IPS-NIHi7 (cell line): Measurements from ENCODE around the gene DCTN4.

ENCODE experiments used
- DNase-seq: peaks from one replicate; pipeline ENCODE4 v3.0.0; 2012; ENCODE audit warnings: mixed read lengths; ENCODE audit errors: extremely low spot score

Gene DCTN4

DNA sequence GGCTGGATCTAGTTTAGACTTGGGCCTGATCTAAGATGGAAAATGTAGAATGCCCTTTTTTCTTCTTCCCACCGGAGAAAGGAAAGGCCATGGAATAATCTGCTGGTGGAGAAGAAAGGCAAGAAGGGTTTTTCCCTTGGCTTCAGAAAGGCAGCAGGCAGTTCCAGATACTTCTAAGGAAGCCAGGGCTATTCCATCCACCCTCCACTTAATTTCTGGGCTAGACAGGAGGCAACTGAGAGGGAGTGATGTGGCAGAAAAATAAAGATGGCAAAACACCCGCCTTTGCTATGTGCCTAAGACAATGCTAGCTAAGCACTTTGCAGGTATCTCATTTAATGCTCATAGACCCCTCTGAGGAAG is 87.9 kb downstream of the DCTN4 start:
- DNase-seq, result no peak

DNA sequence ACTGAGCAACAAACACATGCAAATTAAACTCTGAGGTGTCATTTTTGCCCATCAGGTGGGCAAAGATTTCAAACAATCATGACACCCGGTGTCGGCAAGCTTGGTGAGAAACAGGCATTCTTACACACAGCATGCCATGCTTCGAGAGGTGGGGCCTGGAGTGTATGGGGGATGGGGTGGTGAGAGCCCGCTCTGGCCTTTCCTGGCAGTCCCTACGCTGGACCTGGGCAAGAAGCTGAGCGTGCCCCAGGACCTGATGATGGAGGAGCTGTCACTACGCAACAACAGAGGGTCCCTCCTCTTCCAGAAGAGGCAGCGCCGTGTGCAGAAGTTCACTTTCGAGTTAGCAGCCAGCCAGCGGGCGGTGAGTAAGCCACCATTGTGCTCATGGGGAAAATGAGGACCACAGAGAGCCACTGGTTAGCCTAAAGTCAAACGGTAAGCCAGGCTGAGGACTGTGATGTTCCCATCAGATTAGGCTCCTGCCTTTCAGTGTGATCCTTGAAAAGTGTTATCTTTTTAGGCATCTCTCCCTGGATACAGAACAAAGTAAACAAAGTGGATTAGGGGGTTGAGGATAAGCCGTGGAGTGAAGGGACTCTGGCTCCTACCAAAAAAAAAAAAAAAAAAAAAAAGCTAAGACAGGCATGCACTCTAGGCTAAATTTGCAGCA is 88.4 kb downstream of the DCTN4 start:
- no peak for DNase-seq

DNA sequence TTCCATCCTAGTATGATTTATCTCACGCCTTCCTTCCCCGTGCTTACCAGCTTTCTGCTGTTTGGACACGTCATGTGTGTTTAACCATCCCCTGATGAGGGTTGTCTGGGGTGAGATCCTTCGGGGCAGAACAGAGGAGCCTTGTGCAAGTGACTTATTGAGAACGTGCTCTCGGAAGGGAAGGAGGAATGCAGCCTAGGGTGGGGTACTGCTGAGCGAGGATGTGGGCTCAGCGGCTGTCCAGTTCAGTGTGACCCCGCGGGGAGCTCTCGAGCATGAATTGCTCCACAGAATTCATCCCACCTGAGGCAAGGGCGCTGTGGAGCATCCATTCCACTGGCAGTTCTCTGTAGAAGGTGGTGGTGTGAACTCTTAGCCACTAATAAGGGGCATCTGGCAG is 93.8 kb downstream of the DCTN4 start:
- no peak for DNase-seq

DNA sequence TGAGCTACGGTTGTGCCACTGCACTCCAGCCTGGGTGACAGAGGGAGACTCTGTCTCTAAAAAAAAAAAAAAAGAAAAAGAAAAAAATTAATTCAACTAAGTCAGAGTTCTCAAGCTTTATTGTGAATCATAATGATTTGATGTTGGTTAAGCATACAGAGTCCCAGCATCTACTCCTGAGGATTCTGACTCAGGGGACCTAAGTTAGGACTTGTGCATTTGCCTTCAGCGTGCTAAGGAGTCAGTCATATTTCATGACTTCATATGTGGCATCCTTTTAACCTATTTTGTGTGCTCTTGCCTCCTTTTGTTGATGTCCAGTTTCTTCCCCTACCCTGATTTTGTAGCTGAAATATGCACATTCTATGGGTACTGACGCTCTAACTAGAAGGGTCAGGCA is 94.9 kb downstream of the DCTN4 start:
- DNase-seq, result no peak

DNA sequence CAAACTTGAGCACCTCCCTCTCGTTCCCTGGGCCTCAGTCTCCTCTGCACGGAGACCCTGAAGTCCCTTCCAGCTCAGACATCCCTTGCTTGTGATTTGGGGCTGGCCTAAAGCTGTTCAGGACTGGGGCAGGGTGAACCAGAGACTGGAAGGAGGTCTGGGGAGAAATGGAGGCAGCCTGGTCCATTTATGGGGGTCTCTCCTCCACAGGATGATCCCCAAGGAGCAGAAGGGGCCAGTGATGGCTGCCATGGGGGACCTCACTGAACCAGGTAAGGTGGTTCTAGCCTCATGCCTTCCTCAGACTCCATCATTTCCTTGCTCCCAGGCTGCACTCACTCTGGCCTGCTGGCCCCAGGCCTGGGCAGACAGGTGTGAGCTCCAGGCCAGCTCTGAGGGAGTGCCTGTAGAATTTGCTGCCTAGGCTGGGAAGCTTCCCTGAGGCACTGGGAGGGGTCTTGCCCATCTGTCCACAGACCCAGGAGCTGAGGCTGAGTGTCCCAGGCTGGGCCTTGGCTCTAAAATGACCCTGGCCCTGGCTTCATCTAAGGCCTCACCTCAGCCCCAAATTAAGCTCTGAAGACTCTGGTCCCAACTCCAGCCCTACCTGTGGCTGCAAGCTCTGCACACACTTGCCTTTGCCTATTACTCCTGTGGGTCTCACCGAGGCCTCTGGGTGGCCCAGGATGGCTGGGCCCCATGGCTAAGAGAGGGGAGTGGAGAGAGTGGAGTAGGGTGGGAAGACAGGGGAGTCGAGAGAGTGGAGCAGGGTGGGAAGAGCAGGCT is 95.9 kb downstream of the DCTN4 start:
- DNase-seq, result no peak

DNA sequence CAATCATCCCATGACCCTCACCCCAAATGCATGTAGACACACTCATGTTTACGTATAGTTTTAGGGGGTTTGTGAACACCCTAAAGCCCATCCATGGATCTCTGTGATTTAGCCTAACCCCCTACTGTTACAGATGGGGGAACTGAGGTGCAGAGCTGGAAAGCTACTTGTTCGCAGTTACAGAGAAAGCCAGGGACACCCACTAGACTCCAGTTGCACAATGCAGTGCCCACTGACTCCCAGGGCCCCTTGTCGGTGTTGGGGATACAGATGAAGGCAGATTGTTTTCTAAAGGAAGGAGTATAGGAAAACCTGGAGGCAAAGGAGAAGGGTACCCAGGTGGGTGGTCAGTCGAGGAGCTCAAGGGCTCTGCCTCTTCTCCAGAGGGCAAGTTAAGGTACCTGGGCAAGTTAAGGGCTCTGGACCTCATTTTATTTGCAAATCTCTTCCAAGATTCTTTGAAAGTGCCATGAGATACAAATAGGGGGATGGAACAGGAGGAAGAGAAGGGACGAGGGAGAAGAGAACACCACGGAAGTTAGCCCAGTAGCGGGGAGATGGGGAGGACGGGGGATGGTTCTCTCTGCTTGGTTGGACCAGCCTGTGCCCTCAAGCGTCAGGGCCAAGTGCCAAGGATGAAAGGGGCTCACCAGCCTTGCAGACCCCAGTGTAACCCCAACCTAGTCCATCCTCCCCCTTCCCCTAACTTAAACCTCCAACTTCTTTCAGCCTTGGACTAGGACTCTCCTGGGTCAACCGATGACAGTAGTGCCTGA is 96.8 kb downstream of the DCTN4 start:
- no peak for DNase-seq

DNA sequence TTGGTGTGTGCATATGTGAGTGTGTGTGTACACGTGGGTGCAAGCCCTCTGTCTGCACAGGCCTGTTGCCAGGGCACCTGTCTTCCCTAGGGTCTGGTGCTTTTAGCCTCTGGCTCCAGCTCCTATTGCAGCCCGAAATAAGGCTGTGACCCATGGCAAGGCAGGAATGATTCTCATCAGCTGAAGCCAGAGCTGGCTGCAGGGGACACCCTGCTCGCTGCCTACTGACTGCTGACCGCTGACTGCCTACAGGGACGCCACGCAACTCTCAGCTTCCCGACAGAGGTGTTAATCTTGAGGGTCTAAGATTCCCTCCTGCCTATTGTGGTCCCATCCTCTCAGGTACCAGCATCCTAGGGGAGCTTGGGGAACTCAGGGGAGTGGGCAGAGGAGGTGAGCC is 97.7 kb downstream of the DCTN4 start, which contains the start of gene MYOZ3:
Gene MYOZ3, plus strand, starts transcription at position 166 of the 400 bp plus-strand sequence. CDS start 1,691 bp downstream, outside the sequence.
- no peak for DNase-seq

DNA sequence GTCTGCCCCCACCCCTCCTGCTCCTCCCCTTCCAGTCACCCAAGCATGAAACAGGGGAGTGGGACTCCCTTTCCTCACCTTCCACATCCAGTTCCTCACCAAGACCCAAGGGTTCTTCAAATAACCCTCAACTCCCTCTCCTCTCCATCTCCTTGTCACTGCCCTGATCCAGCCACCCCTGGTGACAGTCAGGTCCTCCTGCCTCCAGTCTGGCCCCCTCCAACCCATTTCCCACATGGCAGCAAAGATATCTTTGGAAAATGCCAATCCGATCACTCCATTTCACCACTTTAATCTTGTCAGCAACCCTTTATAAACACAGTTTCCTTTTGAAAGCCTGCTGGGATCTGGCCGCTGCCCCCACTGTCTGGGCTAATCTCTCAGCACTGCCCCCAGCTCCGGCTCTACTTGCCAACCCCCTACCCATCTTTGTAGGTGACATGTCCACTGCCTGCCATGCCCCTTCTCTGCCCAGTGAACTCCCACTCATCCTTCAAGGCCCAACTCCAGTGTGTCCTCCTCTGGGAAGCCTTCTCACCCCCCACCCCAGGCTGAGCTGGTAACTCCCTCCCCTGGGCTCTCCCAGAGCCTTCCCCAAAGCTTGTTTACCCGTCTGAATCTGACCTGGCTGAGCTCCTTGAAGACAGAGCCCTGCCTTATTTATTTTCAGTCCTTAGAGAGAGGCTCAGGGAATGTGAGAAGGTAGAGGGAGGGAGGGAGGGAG is 98.5 kb downstream of the DCTN4 start:
- no peak for DNase-seq

DNA sequence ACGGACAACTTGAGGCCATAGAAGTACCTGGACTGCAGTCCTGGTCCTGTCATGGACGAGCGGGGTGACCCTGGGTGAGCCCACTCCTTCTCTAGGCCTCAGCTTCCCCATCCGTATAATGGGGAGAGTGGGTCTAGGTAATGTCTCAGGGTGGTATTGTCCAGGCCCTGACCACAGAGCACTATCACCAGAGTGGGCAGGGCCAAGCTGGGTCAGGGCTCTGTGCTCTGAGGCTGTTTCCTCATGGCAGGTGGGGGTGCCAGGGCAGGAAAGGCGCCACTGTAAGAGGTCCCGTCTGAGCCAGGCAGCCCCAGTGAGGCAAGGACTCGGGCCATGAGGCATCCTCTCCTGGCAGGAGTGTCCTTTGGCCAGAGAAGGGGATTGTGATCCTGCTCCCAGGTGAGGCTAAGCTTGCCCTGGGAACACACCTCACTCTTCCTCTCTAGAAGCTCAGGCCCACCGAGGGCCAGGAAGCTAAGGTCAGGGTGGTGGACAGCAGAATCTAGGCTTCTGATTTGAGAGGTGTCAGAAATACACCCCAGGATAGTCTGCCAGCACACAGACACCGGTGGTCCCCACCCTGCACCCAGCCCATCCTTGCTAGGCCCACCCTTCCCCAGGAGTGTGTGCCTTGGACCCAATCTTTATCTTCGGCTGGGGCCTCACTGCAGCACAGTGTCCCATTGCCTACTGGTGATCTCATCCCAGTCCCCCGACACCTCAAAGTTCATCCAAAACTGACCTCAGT is 99.3 kb downstream of the DCTN4 start:
- no peak for DNase-seq

DNA sequence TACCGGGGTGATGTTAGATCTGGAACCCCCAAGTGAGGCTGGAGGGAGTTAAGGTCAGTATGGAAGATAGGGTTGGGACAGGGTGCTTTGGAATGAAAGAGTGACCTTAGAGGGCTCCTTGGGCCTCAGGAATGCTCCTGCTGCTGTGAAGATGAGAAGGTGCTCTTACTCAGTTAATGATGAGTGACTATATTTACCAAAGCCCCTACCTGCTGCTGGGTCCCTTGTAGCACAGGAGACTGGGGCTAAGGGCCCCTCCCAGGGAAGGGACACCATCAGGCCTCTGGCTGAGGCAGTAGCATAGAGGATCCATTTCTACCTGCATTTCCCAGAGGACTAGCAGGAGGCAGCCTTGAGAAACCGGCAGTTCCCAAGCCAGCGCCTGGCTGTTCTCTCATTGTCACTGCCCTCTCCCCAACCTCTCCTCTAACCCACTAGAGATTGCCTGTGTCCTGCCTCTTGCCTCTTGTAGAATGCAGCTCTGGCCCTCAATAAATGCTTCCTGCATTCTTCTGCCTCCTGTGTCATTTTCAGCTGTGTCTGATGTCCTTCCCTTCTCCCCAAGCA is 100.0 kb downstream of the DCTN4 start:
- DNase-seq, result no peak
